Fibroblast of peridontal ligament (primary cell): ENCODE measurements around the gene C6orf62.
"Not testable (repeated sequence)": the region's sequence is repeated elsewhere in the genome, so short reads cannot be mapped to it uniquely, and the experiment has no call there.

Source experiments
- DNase-seq: peaks from one replicate; pipeline ENCODE4 v3.0.0-alpha.2; 2010; ENCODE audit errors: extremely low read depth

The C6orf62 gene

DNA sequence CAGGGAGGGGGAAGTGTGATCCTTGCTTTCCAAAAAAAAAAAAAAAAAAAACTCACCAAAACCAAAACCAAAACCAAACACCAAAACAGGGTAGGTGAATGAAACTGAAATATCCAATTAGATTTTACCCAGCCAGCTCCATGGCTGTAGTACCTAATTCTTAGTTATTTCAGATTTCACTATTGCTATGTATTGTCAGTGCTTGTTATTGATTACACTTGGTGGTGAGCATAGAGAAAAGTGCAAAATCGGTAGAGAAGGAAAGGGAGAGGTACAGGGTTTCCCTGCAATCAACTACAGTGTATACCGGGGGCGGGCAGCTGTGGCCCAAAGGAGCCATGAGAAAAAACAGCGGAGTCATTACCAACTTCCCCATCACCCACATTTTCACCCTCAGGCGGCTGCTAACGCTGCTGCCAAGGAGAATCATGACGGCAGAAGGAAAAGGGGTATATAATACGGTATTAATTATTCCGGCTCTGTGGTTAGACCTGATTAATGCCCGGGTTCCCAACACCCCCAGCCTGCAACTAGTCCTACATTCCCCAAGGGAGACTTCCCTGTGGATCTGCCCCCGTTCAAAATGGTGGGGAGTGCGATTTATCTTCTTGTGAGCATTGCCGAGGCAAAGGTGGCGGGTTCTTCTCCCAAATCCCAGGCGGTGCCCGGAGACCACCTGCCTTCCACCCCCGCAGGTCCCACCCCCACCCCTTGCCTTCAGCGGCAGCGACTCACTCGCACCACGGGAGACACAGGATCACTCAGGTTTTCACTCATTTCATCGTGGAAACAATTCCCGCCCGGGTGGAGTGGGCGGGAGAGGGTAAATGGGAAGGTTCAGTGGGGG lies at the start of gene C6orf62:
TSS of gene C6orf62 (minus strand) at position 30 of the 847 bp plus-strand sequence. CDS start 486 bp downstream, outside the sequence.
- DNase-seq, result peak; percentile 38

- DNase-seq, result peak; percentile 74
These were observed 49.4 kb upstream of the C6orf62 start for GRCh38 chr6:24768361-24768760.

- peak; percentile 67 for DNase-seq
These were observed 47.9 kb upstream of the C6orf62 start for GRCh38 chr6:24766680-24767462.

DNA sequence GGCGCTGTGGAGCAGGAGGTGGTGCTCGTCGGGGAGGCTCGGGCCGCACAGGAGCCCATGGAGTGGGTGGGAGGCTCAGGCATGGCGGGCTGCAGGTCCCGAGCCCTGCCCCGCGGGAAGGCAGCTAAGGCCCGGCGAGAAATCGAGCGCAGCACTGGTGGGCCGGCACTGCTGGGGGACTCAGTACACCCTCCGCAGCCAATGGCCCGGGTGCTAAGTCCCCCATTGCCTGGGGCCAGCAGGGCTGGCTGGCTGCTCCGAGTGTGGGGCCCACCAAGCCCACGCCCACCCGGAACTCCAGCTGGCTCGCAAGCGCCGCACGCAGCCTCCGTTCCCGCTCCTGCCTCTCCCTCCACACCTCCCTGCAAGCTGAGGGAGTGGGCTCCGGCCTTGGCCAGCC lies 47.0 kb upstream of the C6orf62 start:
- not testable (repeated sequence) for DNase-seq

DNA sequence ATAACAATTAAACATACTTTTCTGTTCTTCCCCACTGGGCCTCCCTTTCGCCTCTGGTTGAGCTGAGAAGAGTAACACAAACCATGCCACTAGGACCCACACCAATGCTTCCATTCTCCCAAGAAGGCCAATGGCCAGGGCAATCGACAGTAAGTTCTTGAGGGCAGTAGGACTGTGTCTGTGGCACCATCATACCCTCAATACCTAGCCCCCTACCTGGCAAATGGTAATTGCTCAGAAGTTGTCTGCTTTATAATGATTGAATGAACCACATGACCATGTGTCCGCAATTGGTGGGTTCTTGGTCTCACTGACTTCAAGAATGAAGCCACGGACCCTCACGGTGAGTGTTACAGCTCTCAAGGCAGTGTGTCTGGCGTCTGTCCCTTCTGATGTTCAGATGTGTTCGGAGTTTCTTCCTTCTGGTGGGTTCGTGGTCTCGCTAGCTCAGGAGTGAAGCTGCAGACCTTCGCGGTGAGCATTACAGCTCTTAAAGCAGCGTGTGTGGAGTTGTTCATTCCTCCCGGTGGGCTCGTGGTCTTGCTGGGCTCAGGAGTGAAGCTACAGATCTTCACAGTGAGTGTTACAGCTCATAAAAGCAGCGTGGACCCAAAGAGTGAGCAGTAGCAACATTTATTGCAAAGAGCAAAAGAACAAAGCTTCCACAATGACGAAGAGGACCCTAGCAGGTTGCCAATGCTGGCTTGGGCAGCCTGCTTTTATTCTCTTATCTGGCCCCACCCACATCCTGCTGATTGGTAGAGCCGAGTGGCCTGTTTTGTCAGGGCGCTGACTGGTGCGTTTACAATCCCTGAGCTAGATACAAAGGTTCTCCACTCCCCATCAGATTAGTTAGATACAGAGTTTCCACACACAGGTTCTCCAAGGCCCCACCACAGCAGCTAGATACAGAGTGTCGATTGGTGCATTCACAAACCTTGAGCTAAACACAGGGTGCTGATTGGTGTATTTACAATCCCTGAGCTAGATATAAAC lies 46.2 kb upstream of the C6orf62 start:
- DNase-seq, result not testable (repeated sequence)

DNA sequence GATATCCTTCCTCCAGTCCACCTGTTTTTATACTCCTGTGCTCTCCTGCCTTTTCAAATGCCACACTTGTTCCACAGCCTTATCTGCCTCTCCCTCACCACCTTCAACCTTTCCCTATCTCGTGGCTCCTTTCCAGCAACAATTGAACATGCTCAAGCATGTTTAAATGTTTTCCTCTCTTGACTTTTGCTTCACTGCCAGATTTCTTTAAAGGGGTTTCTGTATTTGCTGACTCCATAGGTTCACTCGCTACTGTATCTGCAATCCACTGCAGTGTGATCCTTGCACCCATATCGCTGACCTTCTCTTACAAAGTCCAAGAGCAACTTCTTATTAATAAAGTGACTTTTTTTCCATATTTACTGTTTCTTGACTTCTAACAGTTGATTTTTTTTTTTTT lies 44.6 kb upstream of the C6orf62 start:
- DNase-seq, result no peak

DNA sequence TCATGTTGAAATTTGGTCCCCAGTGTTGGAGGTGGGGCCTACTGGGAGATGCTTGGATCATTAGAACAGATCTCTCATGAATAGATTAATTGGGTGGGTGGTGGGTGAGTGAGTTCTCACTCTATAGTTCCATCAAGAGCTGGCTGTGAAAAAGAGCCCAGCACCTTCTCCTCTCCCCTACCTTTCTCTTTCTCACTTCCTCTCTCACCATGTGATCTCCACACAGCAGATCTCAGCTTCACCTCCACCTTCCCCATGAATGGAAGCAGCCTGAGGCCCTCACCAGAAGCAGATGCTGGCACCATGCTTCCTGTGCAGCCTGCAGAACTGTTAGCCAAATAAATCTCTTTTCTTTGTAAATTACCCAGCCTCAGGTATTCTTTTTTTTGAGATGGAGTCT lies 42.9 kb upstream of the C6orf62 start:
- no peak for DNase-seq

DNA sequence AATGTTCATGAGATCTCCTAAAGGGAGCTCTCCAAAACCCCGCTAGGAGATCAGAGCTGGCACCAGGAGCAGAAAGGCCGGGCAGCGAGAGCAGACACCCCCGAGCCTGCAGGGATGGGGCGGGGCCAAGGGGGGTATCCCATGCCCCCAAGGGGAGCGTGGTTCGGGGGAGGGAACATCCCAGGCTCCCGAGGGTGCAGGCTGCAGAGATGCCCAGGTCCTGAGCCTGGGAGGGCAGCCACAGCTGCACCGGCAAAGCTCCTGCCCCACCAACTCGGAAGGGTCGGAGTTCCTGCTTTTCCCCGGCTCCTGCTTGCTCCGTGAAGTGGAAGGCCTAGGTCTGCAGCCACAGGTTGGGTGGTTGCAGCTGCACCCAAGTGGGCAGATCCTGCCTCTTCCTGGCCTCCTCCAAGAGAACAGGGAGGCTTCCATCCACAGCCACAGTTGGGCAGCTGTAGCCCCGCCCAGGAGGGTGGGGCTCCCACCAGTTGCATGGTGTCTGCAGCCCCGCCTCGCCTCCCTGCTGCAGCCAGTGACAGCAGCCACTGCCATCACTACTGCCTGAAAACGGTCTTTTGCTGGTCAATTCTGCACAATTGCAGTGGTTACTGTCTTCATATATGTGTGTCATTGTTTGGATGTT lies 42.4 kb upstream of the C6orf62 start:
- no peak for DNase-seq

GRCh38 chr6:24760210-24760609 lies 41.3 kb upstream of the C6orf62 start:
- DNase-seq, result no peak

DNA sequence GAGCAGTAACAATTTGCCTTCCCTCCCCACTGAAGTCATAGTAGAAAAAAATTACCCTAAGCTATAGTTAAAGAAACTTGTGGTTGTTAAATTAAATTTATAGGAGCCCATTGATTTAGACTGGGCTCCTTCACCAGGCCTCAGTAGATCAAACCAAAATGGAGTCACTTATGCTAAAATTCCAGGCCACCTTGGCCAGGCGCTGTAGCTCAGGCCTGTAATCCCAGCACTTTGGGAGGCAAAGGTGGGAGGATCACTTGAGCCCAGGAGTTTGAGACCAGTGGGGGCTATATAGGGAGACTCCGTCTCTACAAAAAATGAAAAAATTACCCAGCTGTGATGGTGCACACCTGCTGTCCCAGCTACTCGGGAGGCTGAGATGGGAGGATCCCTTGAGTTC lies 40.8 kb upstream of the C6orf62 start:
- DNase-seq, result no peak

DNA sequence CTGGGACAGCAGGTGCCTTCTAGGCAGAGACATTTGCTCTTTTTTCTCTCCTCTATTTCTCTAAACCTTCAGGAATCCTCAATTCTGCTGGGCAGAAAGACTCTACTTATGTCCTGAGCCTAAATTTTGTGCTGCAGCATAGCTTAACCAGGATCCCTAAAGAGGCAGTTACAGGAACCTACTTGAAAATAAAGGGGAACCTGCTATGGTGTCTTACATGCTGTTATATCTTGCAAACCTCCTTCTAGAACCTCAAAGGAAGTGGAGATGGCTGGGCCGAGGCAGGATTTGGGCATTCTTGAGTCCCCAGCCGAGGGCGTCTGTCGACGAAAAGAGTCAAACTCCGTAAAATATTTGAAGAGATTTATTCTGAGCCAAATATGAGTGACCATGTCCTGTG lies 38.7 kb upstream of the C6orf62 start:
- no peak for DNase-seq

GRCh38 chr6:24755279-24755678 lies 36.3 kb upstream of the C6orf62 start:
- DNase-seq, result no peak

DNA sequence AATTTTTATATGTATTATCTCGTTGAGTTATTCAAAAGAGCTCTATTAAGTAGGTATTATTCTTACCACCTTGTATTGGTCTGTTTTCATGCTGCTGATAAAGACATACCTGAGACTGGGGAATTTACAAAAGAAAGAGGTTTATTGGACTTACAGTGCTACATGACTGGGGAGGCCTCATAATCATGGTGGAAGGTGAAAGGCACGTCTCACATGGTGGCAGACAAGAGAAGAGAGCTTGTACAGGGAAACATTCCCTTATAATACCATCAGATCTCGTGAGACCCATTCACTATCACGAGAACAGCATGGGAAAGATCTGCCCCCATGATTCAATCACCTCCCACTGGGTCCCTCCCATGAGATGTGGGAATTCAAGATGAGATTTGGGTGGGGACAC lies 35.4 kb upstream of the C6orf62 start:
- DNase-seq, result not testable (repeated sequence)

- DNase-seq, result no peak
These were observed 34.6 kb upstream of the C6orf62 start for GRCh38 chr6:24753545-24753944.

DNA sequence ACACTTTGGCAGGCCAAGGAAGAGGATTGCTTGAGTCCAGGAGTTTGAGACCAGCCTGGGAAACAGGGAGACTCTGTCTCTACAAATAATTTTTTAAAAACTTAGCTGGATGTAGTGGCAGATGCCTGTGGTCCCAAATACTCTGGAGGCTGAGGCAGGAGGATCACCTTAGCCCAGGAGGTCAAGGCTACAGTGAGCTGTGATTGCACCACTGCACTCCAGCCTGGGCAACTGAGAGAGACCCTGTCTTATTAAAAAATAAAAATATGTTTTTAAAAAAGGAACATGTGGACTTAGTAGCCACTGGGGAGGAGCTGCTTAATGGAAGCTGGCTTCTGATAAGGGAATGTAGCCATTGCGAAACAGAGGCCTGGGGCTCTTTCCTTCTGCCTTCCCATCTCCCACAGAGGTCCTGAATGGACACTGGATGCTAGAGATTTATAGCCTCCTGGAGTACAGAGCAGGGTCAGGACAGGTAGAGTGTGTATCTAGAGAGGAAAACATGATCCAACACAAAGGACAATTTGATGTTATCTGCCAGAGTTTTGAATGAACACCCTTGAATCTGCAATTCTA lies 34.1 kb upstream of the C6orf62 start:
- no peak for DNase-seq

GRCh38 chr6:24752503-24752902 lies 33.5 kb upstream of the C6orf62 start:
- no peak for DNase-seq

- not testable (repeated sequence) for DNase-seq
These were observed 31.9 kb upstream of the C6orf62 start for GRCh38 chr6:24750878-24751277.

DNA sequence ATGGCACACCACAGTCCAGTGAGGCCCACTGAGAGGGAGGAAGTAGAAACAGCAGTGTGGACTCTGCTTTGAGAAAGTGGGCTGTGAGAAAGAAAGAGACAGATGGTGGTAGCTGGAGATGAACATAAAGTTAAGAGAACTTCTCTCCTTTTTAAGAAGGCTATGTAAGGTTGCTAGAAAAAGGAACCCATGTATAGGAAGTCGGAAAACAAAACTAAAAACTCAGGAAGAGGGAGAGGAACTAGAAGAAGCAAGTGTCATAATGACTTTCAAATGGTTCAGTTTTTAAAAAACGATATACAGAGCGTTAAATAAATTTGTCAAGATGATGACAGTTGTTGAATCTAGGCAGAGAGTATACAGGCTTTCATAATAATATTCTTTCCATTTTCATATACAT lies 30.3 kb upstream of the C6orf62 start:
- no peak for DNase-seq

- DNase-seq, result no peak
These were observed 26.0 kb upstream of the C6orf62 start for GRCh38 chr6:24744911-24745310.

- DNase-seq, result no peak
These were observed 25.0 kb upstream of the C6orf62 start for GRCh38 chr6:24743944-24744335.
